HCT116 (cell line): ENCODE measurements around the gene ULBP1.

Source experiments
- CTCF ChIP-seq, 3 experiments: fragments of 200-600 bp in 1 of 3; sonication (generic) in 1 of 3; IDR thresholded peaks in 2 of 3; conservative IDR thresholded peaks in 1 of 3; 2 replicates each; pipeline ENCODE4 v1.5.1; 2012 to 2017; ENCODE audit warnings: low read depth in 2 of 3, low read length in 2 of 3, antibody characterized with exemption in 1 of 3, borderline replicate concordance in 1 of 3, control low read depth in 1 of 3, mild to moderate bottlenecking in 1 of 3, mixed read lengths in 1 of 3, mixed run types in 1 of 3, moderate library complexity in 1 of 3; ENCODE audit not compliant: insufficient read depth in 1 of 3
- EZH2 ChIP-seq: fragments of 200-600 bp; sonication (generic); IDR thresholded peaks from 2 replicates; pipeline ENCODE4 v1.6.1; 2017; ENCODE audit warnings: antibody characterized with exemption, mixed run types
- EZH2phosphoT487 ChIP-seq: fragments of 200-600 bp; IDR thresholded peaks from 2 replicates; pipeline ENCODE4 v1.6.1; 2018; ENCODE audit warnings: antibody characterized with exemption, borderline replicate concordance
- FOSL1 ChIP-seq: IDR thresholded peaks from 2 replicates; pipeline ENCODE4 v1.6.1; 2012; ENCODE audit warnings: low read depth
- POLR2A ChIP-seq: IDR thresholded peaks from 2 replicates; pipeline ENCODE4 v1.7.0; 2011; ENCODE audit warnings: borderline replicate concordance; ENCODE audit not compliant: insufficient read depth, insufficient read length; ENCODE audit errors: extremely low read depth
- POLR2AphosphoS5 ChIP-seq: IDR thresholded peaks from 2 replicates; pipeline ENCODE4 v1.6.1; 2011; ENCODE audit warnings: mild to moderate bottlenecking, low read depth, low read length, moderate library complexity
- RAD21 ChIP-seq: IDR thresholded peaks from 2 replicates; pipeline ENCODE4 v1.6.1; 2012; ENCODE audit warnings: low read depth, mild to moderate bottlenecking
- SP1 ChIP-seq: IDR thresholded peaks from 2 replicates; pipeline ENCODE4 v1.6.1; 2012; ENCODE audit warnings: low read depth
- TCF7L2 ChIP-seq: IDR thresholded peaks from 2 replicates; pipeline ENCODE4 v1.7.0; 2011; ENCODE audit warnings: borderline replicate concordance, inconsistent platforms; ENCODE audit not compliant: insufficient read depth, insufficient read length; ENCODE audit errors: extremely low read depth
- ZNF274 ChIP-seq: fragments of 200-500 bp; sonication (Bioruptor generic); IDR thresholded peaks from 2 replicates; pipeline ENCODE4 v1.6.1; 2014; ENCODE audit warnings: mild to moderate bottlenecking, low read depth, low read length, inconsistent platforms

- TF ChIP-seq POLR2AphosphoS5 (no peak), CTCF (IDR thresholded peaks at IDR 0.05 in 2 of 3, conservative IDR thresholded peaks at IDR 0.05 in 1 of 3; ENCODE audit: borderline replicate concordance in 1 of 3, insufficient read depth in 1 of 3, low read depth in 2 of 3, low read length in 2 of 3) (no peak), FOSL1 (no peak), TCF7L2 (no peak), POLR2A (no peak), EZH2 (no peak), ZNF274 (no peak), EZH2phosphoT487 (no peak), RAD21 (no peak), SP1 (no peak)
Observed at GRCh38 chr6:149915970-149916865, 47.5 kb upstream of the ULBP1 start.
